Adrenal gland (tissue), 5 donors: ENCODE data around the gene PAPOLB.

Experiments used
- CTCF ChIP-seq, 6 experiments: fragments of 450-650 bp in 4 of 6; fragments of 200-600 bp in 2 of 6; sonication (generic) in 1 of 6; IDR thresholded peaks; 1 replicate in 5 of 6; 2 replicates in 1 of 6; pipeline versions ENCODE4 v1.5.1 to v1.8.0; 2016 to 2021; ENCODE audit warnings: antibody characterized with exemption in 6 of 6, mild to moderate bottlenecking in 2 of 6, moderate library complexity in 1 of 6
- POLR2A ChIP-seq, 2 donors: fragments of 450-650 bp; IDR thresholded peaks; one replicate each; pipeline ENCODE4 v1.6.1; 2017; ENCODE audit warnings: antibody characterized with exemption in 2 of 2, mild to moderate bottlenecking in 2 of 2, moderate library complexity in 1 of 2
- donor health status: DM: no; HTN: no; CAD: no.

DNA sequence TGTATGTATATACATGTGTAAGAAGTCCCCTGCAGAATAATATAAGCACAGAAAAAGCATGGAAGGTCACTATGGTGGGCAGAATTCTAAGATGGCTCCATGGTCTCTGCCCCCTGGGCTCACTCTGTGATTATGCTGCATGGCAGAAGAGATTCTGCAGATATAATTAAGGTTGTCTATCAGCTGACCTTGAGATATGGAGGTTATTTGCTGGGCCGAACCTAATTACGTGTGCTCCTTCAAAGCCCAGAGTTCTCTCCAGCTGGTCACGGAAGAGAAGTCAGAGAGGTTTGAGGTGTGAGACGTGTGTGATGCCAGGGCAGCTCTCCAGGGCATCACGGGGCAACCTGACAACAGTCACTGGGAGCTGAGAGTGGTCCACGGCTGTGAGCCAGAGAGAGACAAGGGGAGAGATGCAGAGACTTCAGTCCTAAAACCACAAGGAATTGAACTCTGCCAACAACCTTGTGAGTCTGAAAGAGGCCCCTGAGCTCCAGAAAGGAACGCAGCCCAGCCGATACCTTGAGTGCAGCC, 11.5 kb downstream of the PAPOLB start:
- TF ChIP-seq CTCF (IDR thresholded peaks at IDR 0.05) (no peak), POLR2A (IDR thresholded peaks at IDR 0.05) (no peak)
